K562 (cell line): ENCODE results near the gene SSTR5. TPM values are rescaled to one million over a fixed set of nuclear protein-coding genes. Genes with fewer than 3 reads are reported as not detected.

Experiments
- ATAC-seq: fragments of 200-7000 bp; cut with Tn5 transposase; 3 replicates; pipeline ENCODE4 v1.9.1; 2020; ENCODE audit warnings: moderate library complexity
- BruUV-seq: library from RNA; stranded (reverse); fragments of 400-500 nt; replicated peaks from 2 replicates; lab custom pipeline; 2021; lab: Mats Ljungman, UMichigan
- CTCF ChIA-PET: fragments of 300-600 bp; formaldehyde crosslinking; extraction: SDS; loops from one replicate; lab custom pipeline; 2021; ENCODE audit warnings: low intra/inter-chr PET ratio; lab: Yijun Ruan, JAX
- POLR2A ChIA-PET: fragments of 300-600, 350-650 bp; sonication (Branson Sonifier 250); formaldehyde crosslinking; extraction: SDS; loops from one replicate; lab custom pipeline; 2021; ENCODE audit warnings: antibody characterized with exemption, inconsistent platforms; lab: Yijun Ruan, JAX
- DNase-seq, 4 experiments: peaks; one replicate each; pipeline versions ENCODE4 v3.0.0 to v3.0.0-alpha.2; 2011 to 2018; ENCODE audit warnings: low spot score in 3 of 4, mixed read lengths in 3 of 4; ENCODE audit errors: extremely low read depth in 1 of 4
- FAIRE-seq: peaks from 2 replicates; lab custom pipeline; 2011; peaks lifted over from hg19 to GRCh38; lab: Jason Lieb, UNC
- H2AFZ ChIP-seq: 2 replicates; pipeline ENCODE4 v1.6.0; 2011; ENCODE audit warnings: low read depth, low read length, control low read depth, inconsistent platforms
- H3K27ac ChIP-seq: fragments of 200-600 bp; 3 replicates; pipeline ENCODE4 v1.8.0; 2011; ENCODE audit warnings: low read depth, mild to moderate bottlenecking, control low read depth, inconsistent platforms, low read length, moderate library complexity, mixed read lengths; ENCODE audit errors: extremely low read depth
- H3K27me3 ChIP-seq, 2 experiments: fragments of 300-600 bp in 1 of 2; 2 replicates in 1 of 2; 3 replicates in 1 of 2; pipeline versions ENCODE4 v1.6.0 to v1.8.0; 2011; ENCODE audit warnings: inconsistent platforms in 2 of 2, low read length in 2 of 2, mild to moderate bottlenecking in 1 of 2, mixed read lengths in 1 of 2, moderate library complexity in 1 of 2; ENCODE audit not compliant: control insufficient read depth in 2 of 2, insufficient read depth in 2 of 2
- H3K36me3 ChIP-seq: fragments of 300-600 bp; 3 replicates; pipeline ENCODE4 v1.8.0; 2011; ENCODE audit warnings: mild to moderate bottlenecking, low read length, inconsistent platforms; ENCODE audit not compliant: control insufficient read depth, insufficient read depth
- H3K4me1 ChIP-seq, 2 experiments: fragments of 200-600 bp in 1 of 2; replicated peaks in 1 of 2; 2 replicates in 1 of 2; 3 replicates in 1 of 2; pipeline versions ENCODE4 v1.5.1 to v1.8.0; 2011; ENCODE audit warnings: inconsistent platforms in 2 of 2, low read length in 2 of 2, mild to moderate bottlenecking in 1 of 2, mixed read lengths in 1 of 2, moderate library complexity in 1 of 2; ENCODE audit not compliant: control insufficient read depth in 2 of 2, insufficient read depth in 2 of 2
- H3K4me2 ChIP-seq: 2 replicates; pipeline ENCODE4 v1.6.1; 2011; ENCODE audit warnings: low read length, control low read depth, inconsistent platforms, mixed read lengths; ENCODE audit not compliant: insufficient read depth
- H3K4me3 ChIP-seq: fragments of 200-600 bp; sonication (generic), shearing (Covaris generic); 2 replicates; pipeline ENCODE4 v1.5.1; 2016; ENCODE audit warnings: control low read depth, inconsistent platforms
- H3K79me2 ChIP-seq: fragments of 200-600 bp; 3 replicates; pipeline ENCODE4 v1.8.0; 2011; ENCODE audit warnings: low read length, inconsistent platforms; ENCODE audit not compliant: control insufficient read depth, insufficient read depth
- H3K9ac ChIP-seq, 2 experiments: 2 replicates each; pipeline versions ENCODE4 v1.6.0 to v1.6.1; 2011; ENCODE audit warnings: low read depth in 2 of 2, low read length in 2 of 2, control low read depth in 1 of 2, inconsistent platforms in 1 of 2, mild to moderate bottlenecking in 1 of 2, mixed read lengths in 1 of 2; ENCODE audit not compliant: insufficient read depth in 1 of 2
- H3K9me1 ChIP-seq: one replicate; pipeline ENCODE4 v1.6.0; 2011; ENCODE audit warnings: inconsistent platforms, mild to moderate bottlenecking, low read length, moderate library complexity; ENCODE audit not compliant: control insufficient read depth, insufficient read depth
- H3K9me3 ChIP-seq: replicated peaks from 2 replicates; pipeline ENCODE4 v1.5.1; 2011; ENCODE audit warnings: low read depth, low read length, inconsistent platforms; ENCODE audit not compliant: control insufficient read depth, insufficient read depth
- H4K20me1 ChIP-seq: replicated peaks from 2 replicates; pipeline ENCODE4 v1.6.1; 2011; ENCODE audit warnings: low read length, inconsistent platforms, mixed read lengths; ENCODE audit not compliant: control insufficient read depth, insufficient read depth
- CEBPZ ChIP-seq: fragments of 150-350 bp; IDR thresholded peaks from 2 replicates; pipeline ENCODE4 v1.6.1; 2014; ENCODE audit warnings: low read depth, mild to moderate bottlenecking, low read length, borderline replicate concordance
- CHD4 ChIP-seq: fragments of 200-600 bp; sonication (generic); IDR thresholded peaks from 3 replicates; pipeline ENCODE4 v1.6.1; 2012; ENCODE audit warnings: low read depth, mild to moderate bottlenecking, mixed read lengths, low read length, inconsistent platforms; ENCODE audit not compliant: insufficient read depth, insufficient replicate concordance, poor library complexity, severe bottlenecking
- LCOR ChIP-seq: sonication (generic); formaldehyde crosslinking; IDR thresholded peaks from 2 replicates; pipeline ENCODE4 v1.8.0; 2022; ENCODE audit warnings: mild to moderate bottlenecking, missing genetic modification reagents
- PCBP2 ChIP-seq: fragments of 200-400 bp; formaldehyde crosslinking; IDR thresholded peaks from 2 replicates; pipeline ENCODE4 v1.6.1; 2018; ENCODE audit warnings: low read length, low read depth, mild to moderate bottlenecking, moderate library complexity; ENCODE audit not compliant: poor library complexity, severe bottlenecking
- RBM25 ChIP-seq: fragments of 200-400 bp; formaldehyde crosslinking; IDR thresholded peaks from 2 replicates; pipeline ENCODE4 v1.6.1; 2018; ENCODE audit warnings: low read length, low read depth, moderate library complexity; ENCODE audit not compliant: severe bottlenecking
- SMARCB1 ChIP-seq: IDR thresholded peaks from 2 replicates; pipeline ENCODE4 v1.6.1; 2011; ENCODE audit warnings: improper control_type of control experiment, low read depth; ENCODE audit not compliant: insufficient read length
- TFAP4 ChIP-seq: sonication (generic); formaldehyde crosslinking; IDR thresholded peaks from 2 replicates; pipeline ENCODE4 v1.8.0; 2022; ENCODE audit warnings: missing genetic modification reagents, mild to moderate bottlenecking, moderate library complexity, borderline replicate concordance
- UBTF ChIP-seq, 2 experiments: IDR thresholded peaks; 2 replicates each; pipeline ENCODE4 v1.6.1; 2012; ENCODE audit warnings: improper control_type of control experiment in 2 of 2, low read depth in 2 of 2, low read length in 2 of 2, borderline replicate concordance in 1 of 2
- ZNF23 ChIP-seq: fragments of 250-450 bp; sonication (Bioruptor Pico); IDR thresholded peaks from 2 replicates; pipeline ENCODE4 v1.4.0; 2020; ENCODE audit warnings: mild to moderate bottlenecking
- ZNF766 ChIP-seq: fragments of 200-800 bp; sonication (Bioruptor generic); conservative IDR thresholded peaks from 2 replicates; pipeline ENCODE4 v1.6.1; 2016; ENCODE audit warnings: missing genetic modification characterization, missing compliant biosample characterization
- WGBS: fragments of 100-300 bp; shearing (Covaris generic); methylation state at CpG from one replicate; pipeline ENCODE4 v1.1.6; 2016; ENCODE audit warnings: low coverage, mixed read lengths; ENCODE audit not compliant: insufficient coverage; ENCODE audit errors: missing lambda C conversion rate; 5-methylcytosine and 5-hydroxymethylcytosine counted together
- in situ Hi-C: fragments of 300-500 bp; cut with MboI; formaldehyde crosslinking; loops from 4 replicates; pipeline ENCODE4 v1.15.0; 2018; ENCODE audit warnings: inconsistent platforms, mixed read lengths
- intact Hi-C: fragments of 100-400 bp; cut with micrococcal nuclease; formaldehyde crosslinking; loops from 2 replicates; pipeline ENCODE4 v1.14.2; 2022
- polyA plus RNA-seq, 8 experiments: library from polyadenylated mRNA; depleted of rRNA in 4 of 8; stranded (reverse) in 5 of 8; unstranded in 3 of 8; fragments of >200 nt; fragmentation: Nextera tagmentation in 2 of 8; fragmentation: Illumina TruSeq in 1 of 8; extraction: Ambion mirVana in 2 of 8; extraction: Trizol in 1 of 8; gene quantifications; 2 replicates each; pipeline versions ENCODE4 v1.2.1 to v1.2.3, GENCODE V29; 2011 to 2014; ENCODE audit warnings: inconsistent platforms in 1 of 8, missing spikeins in 1 of 8
- total RNA-seq, 7 experiments: library from RNA; depleted of rRNA in 6 of 7; stranded (reverse); fragments of >200 nt in 6 of 7; fragmentation: Illumina TruSeq in 2 of 7; extraction: Trizol in 2 of 7; gene quantifications; 2 replicates each; pipeline versions ENCODE4 v1.2.1 to v1.2.3, GENCODE V29; 2011 to 2021; ENCODE audit warnings: low replicate concordance in 1 of 7

The SSTR5 gene
- total and polyA plus RNA-seq, 9 of the 15 experiments (the other 6 are each of a cell fraction or from before 2014, with no cell fraction given) = not detected

GRCh38 chr16:1049976-1050247, 22.6 kb upstream of the SSTR5 start (continued):
- TF ChIP-seq CEBPZ (no peak), PCBP2 (no peak)
- TF ChIP-seq, all 486 proteins: peak for 0

GRCh38 chr16:1050516-1050915, 22.0 kb upstream of the SSTR5 start:
- ATAC-seq = no peak
- H3K4me1 ChIP-seq = peaks cover 0 to 66% of the 10 kb centered on the region in 2 experiments; a peak in 2 of 5 replicates
- BruUV-seq = no TSS peak
- CTCF ChIA-PET = no interaction called here
- H3K4me3 ChIP-seq = no peak overlapping the region
- H3K27ac ChIP-seq = no peak overlapping the region
- no peaks in the 10 kb centered on the region for H3K9me1 ChIP-seq
- H2AFZ ChIP-seq = no peak overlapping the region
- no peaks in the 10 kb centered on the region for H4K20me1 ChIP-seq
- DNase-seq = no peak
- FAIRE-seq = no peak
- POLR2A ChIA-PET = no interaction called here
- in situ Hi-C loops (loop anchor here (10.0 kb wide), 1 partner anchor 336 kb away; the partner anchor contains the start of gene METRN), intact Hi-C loops (no loop called here)
- TF ChIP-seq LCOR (CRISPR knock-in tag) (no peak), ZNF23 (CRISPR knock-in tag) (no peak), SMARCB1 (no peak), TFAP4 (CRISPR knock-in tag) (0 out of 2 replicates have a peak, but pooled peaks have one; percentile 14), UBTF (IDR thresholded peaks at IDR 0.05; ENCODE audit: borderline replicate concordance in 1 of 2, low read depth in 2 of 2, low read length in 2 of 2) (peak in 1 of 2 experiments; percentile 39; a peak in 1 of 4 replicates), CHD4 (no peak), ZNF766 (no peak), RBM25 (no peak)
- no peak overlapping the region for H3K9ac ChIP-seq
- no peaks in the 10 kb centered on the region for H3K36me3 ChIP-seq
- no peaks in the 10 kb centered on the region for H3K9me3 ChIP-seq
- H3K4me2 ChIP-seq = no peak overlapping the region
- no peaks in the 10 kb centered on the region for H3K79me2 ChIP-seq
- WGBS = 12% methylated on average over 30 of the region's 30 CpGs
- H3K27me3 ChIP-seq = peaks cover 12 to 47% of the 10 kb centered on the region in 2 experiments; a peak in 3 of 5 replicates
